ENCODE data around the gene BCAS3.

- TF ChIP-seq POLR2A (IDR thresholded peaks at IDR 0.05) = no peak
- no peak for TF ChIP-seq POLR2AphosphoS5 (IDR thresholded peaks at IDR 0.05)
Observed at GRCh38 chr17:60748204-60748603, 70.6 kb downstream of the BCAS3 start.

Data from spleen (tissue), 3 donors.